HG03045 (cell line): ENCODE results near the gene ECD.

ENCODE experiments used
- ATAC-seq: cut with Tn5 transposase; IDR thresholded peaks from one replicate; pipeline ENCODE4 v1.9.1; 2021; ENCODE audit warnings: mild to moderate bottlenecking, moderate library complexity; ENCODE audit not compliant: unreplicated experiment

Gene ECD

GRCh38 chr10:73167783-73168464 lies at the start of gene ECD, which contains the start of gene FAM149B1:
ECD (minus strand) TSS chr10:73168008; CDS start chr10:73163937, 4,071 bp downstream.
FAM149B1 (plus strand) TSS chr10:73168119; CDS start chr10:73168340, 221 bp downstream.
- peak; percentile 91 for ATAC-seq

GRCh38 chr10:73215749-73216148 lies 47.9 kb upstream of the ECD start:
- ATAC-seq = no peak

GRCh38 chr10:73211106-73211811 lies 43.5 kb upstream of the ECD start:
- ATAC-seq = no peak

- ATAC-seq = no peak
These were observed 42.7 kb upstream of the ECD start for GRCh38 chr10:73210395-73211105.

- no peak for ATAC-seq
These were observed 41.9 kb upstream of the ECD start for GRCh38 chr10:73209705-73210104.

- no peak for ATAC-seq
These were observed 40.1 kb upstream of the ECD start for GRCh38 chr10:73207883-73208282.

- ATAC-seq = no peak
These were observed 38.6 kb upstream of the ECD start for GRCh38 chr10:73206385-73206784.

- ATAC-seq = no peak
These were observed 38.1 kb upstream of the ECD start for GRCh38 chr10:73205890-73206289.

- ATAC-seq = no peak
These were observed 37.3 kb upstream of the ECD start for GRCh38 chr10:73205081-73205480.

GRCh38 chr10:73190188-73190587 lies 22.4 kb upstream of the ECD start:
- ATAC-seq = no peak

GRCh38 chr10:73186266-73186665 lies 18.5 kb upstream of the ECD start:
- no peak for ATAC-seq

GRCh38 chr10:73183667-73184281 lies 16.0 kb upstream of the ECD start:
- ATAC-seq = no peak

- no peak for ATAC-seq
These were observed 14.8 kb upstream of the ECD start for GRCh38 chr10:73182568-73182967.

GRCh38 chr10:73174148-73174925 lies 6.5 kb upstream of the ECD start:
- ATAC-seq = no peak

GRCh38 chr10:73172867-73173266 lies 5.1 kb upstream of the ECD start:
- no peak for ATAC-seq

- ATAC-seq = no peak
These were observed 1.5 kb upstream of the ECD start for GRCh38 chr10:73169320-73169719.

- ATAC-seq = peak; percentile 25
These were observed 626 bp upstream of the ECD start for GRCh38 chr10:73168465-73168803.

GRCh38 chr10:73167458-73167782 lies 388 bp downstream of the ECD start:
- no peak for ATAC-seq

- ATAC-seq = no peak
These were observed 836 bp downstream of the ECD start for GRCh38 chr10:73166972-73167371.

- no peak for ATAC-seq
These were observed 4.7 kb downstream of the ECD start for GRCh38 chr10:73163096-73163495.

- no peak for ATAC-seq
These were observed 6.1 kb downstream of the ECD start for GRCh38 chr10:73161662-73162061.
